Measurements from ENCODE around the gene GPR155.
A peak's percentile ranks its signal among the peaks of the same experiment; 100 is the strongest.

GPR155 gene

GRCh38 chr2:174486563-174487107 lies at the start of gene GPR155:
GPR155 (minus strand) TSS chr2:174487029; CDS start chr2:174481956, 5,073 bp downstream.
- no peak for DNase-seq

GRCh38 chr2:174535757-174536703 lies 49.2 kb upstream of the GPR155 start:
- DNase-seq = no peak

- no peak for DNase-seq
These were observed 48.3 kb upstream of the GPR155 start for GRCh38 chr2:174535083-174535482.

GRCh38 chr2:174529916-174530315 lies 43.1 kb upstream of the GPR155 start:
- DNase-seq = no peak

- DNase-seq = no peak
These were observed 41.1 kb upstream of the GPR155 start for GRCh38 chr2:174527959-174528358.

GRCh38 chr2:174527101-174527721 lies 40.4 kb upstream of the GPR155 start:
- no peak for DNase-seq

- DNase-seq = no peak
These were observed 37.7 kb upstream of the GPR155 start for GRCh38 chr2:174524527-174524926.

- peak; percentile 14 for DNase-seq
These were observed 35.7 kb upstream of the GPR155 start for GRCh38 chr2:174522553-174522952.

GRCh38 chr2:174518395-174518794 lies 31.6 kb upstream of the GPR155 start:
- no peak for DNase-seq

GRCh38 chr2:174516501-174517378 lies 29.9 kb upstream of the GPR155 start:
- no peak for DNase-seq

GRCh38 chr2:174512345-174512744 lies 25.5 kb upstream of the GPR155 start:
- no peak for DNase-seq

GRCh38 chr2:174511580-174512260 lies 24.9 kb upstream of the GPR155 start:
- DNase-seq = no peak

- no peak for DNase-seq
These were observed 23.9 kb upstream of the GPR155 start for GRCh38 chr2:174510583-174511189.

- DNase-seq = no peak
These were observed 16.5 kb upstream of the GPR155 start for GRCh38 chr2:174503161-174503809.

GRCh38 chr2:174499371-174499770 lies 12.5 kb upstream of the GPR155 start:
- no peak for DNase-seq

- DNase-seq = no peak
These were observed 8.7 kb upstream of the GPR155 start for GRCh38 chr2:174495365-174496012.

GRCh38 chr2:174493549-174494331 lies 6.9 kb upstream of the GPR155 start:
- DNase-seq = peak; percentile 32

- peak; percentile 85 for DNase-seq
These were observed 6.2 kb upstream of the GPR155 start for GRCh38 chr2:174492963-174493431.

- DNase-seq = no peak
These were observed 5.1 kb upstream of the GPR155 start for GRCh38 chr2:174491947-174492346.

GRCh38 chr2:174490051-174490450 lies 3.2 kb upstream of the GPR155 start:
- DNase-seq = peak; percentile 37

All from CD4-positive, alpha-beta T cell treated with Interleukin-17A for 1 hour (primary cell).